Measurements from ENCODE around the gene CDC6. TPM values are rescaled to one million over a fixed set of nuclear protein-coding genes. Genes with fewer than 3 reads are reported as not detected.

Gene CDC6
- total RNA-seq, 4 donors from 2014 or later, result 0.88 to 11.3 TPM; not detected in 2

DNA sequence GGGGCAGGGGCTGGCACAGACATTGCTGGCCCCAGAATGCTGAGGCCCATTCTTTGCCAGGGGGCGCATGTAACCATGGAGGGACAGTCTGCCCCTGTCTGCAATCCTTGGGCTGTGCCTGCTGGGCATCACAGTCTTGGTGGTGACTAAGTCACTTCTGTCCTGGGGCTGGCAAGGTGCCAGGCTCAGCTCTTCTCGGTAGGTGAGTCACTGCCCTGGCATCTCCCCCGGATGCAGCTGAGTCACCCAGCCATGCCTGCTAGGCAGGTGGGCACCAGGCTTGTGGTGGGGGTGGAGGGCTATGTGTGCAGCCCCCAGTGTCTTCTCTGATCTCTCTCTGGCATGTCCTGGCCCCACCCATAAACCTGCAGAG is 26.9 kb downstream of the CDC6 start:
- TF ChIP-seq POLR2A (IDR thresholded peaks at IDR 0.05), result no peak
- TF ChIP-seq CTCF (IDR thresholded peaks at IDR 0.05), result no peak
- intact Hi-C loops (cut with DNase I; ENCODE audit: low total_unique reads), result no loop called here
- H3K9me3 ChIP-seq, result no peaks in the 10 kb centered on the region
- H3K4me1 ChIP-seq, result peaks cover 12 to 33% of the 10 kb centered on the region in 2 donors
- H3K27ac ChIP-seq, result peak overlapping the region; percentile 29 to 52
- H3K4me3 ChIP-seq, result no peak overlapping the region
- H3K36me3 ChIP-seq, result no peaks in the 10 kb centered on the region
- DNase-seq, result peak; percentile 71 to 87
- H3K27me3 ChIP-seq, result no peaks in the 10 kb centered on the region

GRCh38 chr17:40315206-40315605 is 27.5 kb downstream of the CDC6 start:
- H3K36me3 ChIP-seq, result no peaks in the 10 kb centered on the region
- intact Hi-C loops (cut with DNase I; ENCODE audit: low total_unique reads), result no loop called here
- TF ChIP-seq CTCF (IDR thresholded peaks at IDR 0.05) (no peak), POLR2A (IDR thresholded peaks at IDR 0.05) (no peak)
- peaks cover 12 to 40% of the 10 kb centered on the region in 2 donors for H3K4me1 ChIP-seq
- H3K9me3 ChIP-seq, result no peaks in the 10 kb centered on the region
- H3K27ac ChIP-seq, result peak overlapping the region; percentile 79 to 95
- DNase-seq, result peak in 1 of 2 donors; percentile 10
- no peaks in the 10 kb centered on the region for H3K27me3 ChIP-seq
- no peak overlapping the region for H3K4me3 ChIP-seq

GRCh38 chr17:40315678-40316570 is 28.2 kb downstream of the CDC6 start:
- Histone ChIP-seq H3K36me3 (no peaks in the 10 kb centered on the region), H3K27ac (peak overlapping the region; percentile 79 to 95), H3K4me3 (peak overlapping the region in 1 of 2 donors; percentile 52), H3K9me3 (no peaks in the 10 kb centered on the region), H3K27me3 (no peaks in the 10 kb centered on the region), H3K4me1 (peaks cover 12 to 41% of the 10 kb centered on the region in 2 donors)
- DNase-seq, result peak; percentile 17 to 22
- TF ChIP-seq CTCF (IDR thresholded peaks at IDR 0.05) (no peak), POLR2A (IDR thresholded peaks at IDR 0.05) (no peak)
- intact Hi-C loops (cut with DNase I; ENCODE audit: low total_unique reads), result no loop called here

DNA sequence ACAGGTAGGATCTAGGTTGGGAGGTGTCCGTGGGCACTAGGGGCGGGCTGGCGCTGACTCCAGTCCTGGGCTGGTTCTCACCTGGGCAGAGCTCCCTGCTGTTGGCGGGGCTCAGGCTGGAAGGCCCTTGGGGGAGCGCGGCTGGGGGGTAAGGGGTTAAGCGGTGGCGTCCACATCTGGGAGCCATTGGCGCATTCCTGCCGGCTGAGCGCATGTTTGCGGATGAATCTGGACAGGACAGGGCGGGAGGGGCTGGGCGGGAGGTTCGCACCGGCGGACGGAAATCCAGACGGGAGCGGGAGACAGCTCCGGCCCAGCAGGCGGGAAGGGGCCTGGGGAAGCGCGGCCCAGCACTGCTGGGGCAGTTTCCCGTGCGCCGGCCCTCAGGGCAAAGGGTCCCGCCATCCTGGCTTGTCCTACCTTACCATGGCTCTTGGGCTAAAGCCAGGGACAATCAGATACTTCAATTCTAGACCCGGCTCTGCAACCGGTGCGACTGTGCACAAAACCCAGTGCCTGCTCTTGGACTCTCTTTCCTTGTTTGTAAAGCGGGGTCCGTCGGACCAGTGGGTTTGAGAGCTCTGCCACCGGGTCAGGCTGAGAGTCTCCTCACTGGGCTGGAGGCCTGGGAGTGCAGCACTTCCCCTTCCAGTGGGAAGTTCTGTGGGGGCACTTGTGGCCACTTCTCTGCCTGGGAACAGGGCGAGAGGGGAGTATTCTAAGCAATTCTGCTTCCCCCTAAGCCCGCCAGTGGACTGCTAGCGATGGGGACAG is 29.1 kb downstream of the CDC6 start:
- TF ChIP-seq CTCF (IDR thresholded peaks at IDR 0.05) (peak in 3 of 4 experiments; percentile 2 to 9 (median 2)), POLR2A (IDR thresholded peaks at IDR 0.05) (peak; percentile 19 to 58)
- intact Hi-C loops (cut with DNase I; ENCODE audit: low total_unique reads), result no loop called here
- Histone ChIP-seq H3K4me3 (peak overlapping the region; percentile 52 to 94), H3K36me3 (no peaks in the 10 kb centered on the region), H3K27ac (peak overlapping the region; percentile 79 to 95), H3K27me3 (no peaks in the 10 kb centered on the region), H3K4me1 (peaks cover 12 to 39% of the 10 kb centered on the region in 2 donors), H3K9me3 (no peaks in the 10 kb centered on the region)
- DNase-seq, result peak; percentile 82 to 83
